ENCODE data around the gene CYTH2. TPM values are rescaled to one million over a fixed set of nuclear protein-coding genes. Genes with fewer than 3 reads are reported as not detected.

CYTH2 gene
- polyA plus RNA-seq, 1 of the 3 experiments (the other 2 are of a cell fraction): 69.5 TPM

DNA sequence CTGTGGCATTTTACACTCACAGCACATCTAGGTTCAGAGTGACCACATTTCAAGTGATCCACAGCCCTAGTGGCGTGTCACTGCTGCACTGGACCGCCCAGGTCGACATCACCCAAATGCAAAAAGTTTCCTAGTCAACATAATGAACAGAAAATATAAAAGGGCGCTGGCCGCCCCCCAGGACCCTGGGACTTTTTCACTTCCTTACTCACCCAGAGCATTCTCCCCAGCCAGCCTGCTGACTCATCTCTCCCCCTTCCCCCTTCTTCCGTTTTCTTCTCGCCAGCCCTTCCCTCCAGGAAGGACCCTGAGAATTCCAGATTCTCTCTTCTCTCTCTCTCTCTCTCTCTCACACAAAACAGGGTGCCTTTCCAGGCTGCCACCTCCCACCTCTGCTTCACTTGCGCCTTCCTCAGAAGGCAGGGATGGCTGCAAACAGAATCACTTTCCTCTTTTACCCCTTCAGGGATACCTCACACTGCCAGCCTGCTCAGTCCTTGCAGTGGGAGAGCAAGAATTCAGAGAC lies 44.4 kb upstream of the CYTH2 start:
- 28% methylated on average over 8 of the region's 8 CpGs for WGBS (ENCODE audit: low lambda C conversion rate)
- H3K27me3 ChIP-seq (ENCODE audit: insufficient read depth): no peaks in the 10 kb centered on the region
- peak overlapping the region; percentile 97; the same call in 1 of the 2 replicates for H2AFZ ChIP-seq (ENCODE audit: low read depth)
- no peaks in the 10 kb centered on the region for H3K79me2 ChIP-seq (ENCODE audit: insufficient read depth)
- ChIA-PET POLR2A (no interaction called here), CTCF (no interaction called here)
- H3K4me3 ChIP-seq (ENCODE audit: low read depth in 2 of 2, low read length in 1 of 2): peak overlapping the region in 1 of 2 experiments; percentile 14; a peak in 1 of 4 replicates
- no peaks in the 10 kb centered on the region for H3K9me2 ChIP-seq
- H3F3A ChIP-seq (replicated peaks; ENCODE audit: insufficient read depth): peaks cover 18% of the 10 kb centered on the region
- no peak for DNase-seq
- H3K9me3 ChIP-seq: no peaks in the 10 kb centered on the region
- peak overlapping the region; percentile 59 for H3K4me2 ChIP-seq
- TF ChIP-seq RCOR1 (IDR thresholded peaks at IDR 0.05; ENCODE audit: low read length) (no peak), NRF1 (IDR thresholded peaks at IDR 0.05; ENCODE audit: low read depth, low read length) (no peak), FOSL2 (IDR thresholded peaks at IDR 0.05; ENCODE audit: borderline replicate concordance, low read depth) (peak; percentile 90), POLR2AphosphoS5 (IDR thresholded peaks at IDR 0.05; ENCODE audit: low read depth, low read length) (peak; percentile 25; the same call in 1 of the 2 replicates), GATA2 (CRISPR knock-in tag; IDR thresholded peaks at IDR 0.05) (no peak), ELF1 (IDR thresholded peaks at IDR 0.05) (peak; percentile 67), SMC3 (IDR thresholded peaks at IDR 0.05; ENCODE audit: low read depth, low read length) (no peak), TCF12 (IDR thresholded peaks at IDR 0.05) (peak; percentile 54; the same call in 1 of the 2 replicates), EP300 (IDR thresholded peaks at IDR 0.05; ENCODE audit: borderline replicate concordance in 1 of 2, low read depth in 1 of 2, low read length in 1 of 2) (peak in 1 of 2 experiments; percentile 43; a peak in 1 of 4 replicates), MXI1 (IDR thresholded peaks at IDR 0.05; ENCODE audit: low read depth, low read length) (no peak), CHD2 (IDR thresholded peaks at IDR 0.05; ENCODE audit: low read length, partially characterized antibody) (no peak), SIN3A (IDR thresholded peaks at IDR 0.05; ENCODE audit: borderline replicate concordance, low read depth, low read length) (no peak), TAF1 (IDR thresholded peaks at IDR 0.05; ENCODE audit: borderline replicate concordance, low read depth, low read length) (peak; percentile 35; the same call in 1 of the 2 replicates)
- TF ChIP-seq, protein P1, sequence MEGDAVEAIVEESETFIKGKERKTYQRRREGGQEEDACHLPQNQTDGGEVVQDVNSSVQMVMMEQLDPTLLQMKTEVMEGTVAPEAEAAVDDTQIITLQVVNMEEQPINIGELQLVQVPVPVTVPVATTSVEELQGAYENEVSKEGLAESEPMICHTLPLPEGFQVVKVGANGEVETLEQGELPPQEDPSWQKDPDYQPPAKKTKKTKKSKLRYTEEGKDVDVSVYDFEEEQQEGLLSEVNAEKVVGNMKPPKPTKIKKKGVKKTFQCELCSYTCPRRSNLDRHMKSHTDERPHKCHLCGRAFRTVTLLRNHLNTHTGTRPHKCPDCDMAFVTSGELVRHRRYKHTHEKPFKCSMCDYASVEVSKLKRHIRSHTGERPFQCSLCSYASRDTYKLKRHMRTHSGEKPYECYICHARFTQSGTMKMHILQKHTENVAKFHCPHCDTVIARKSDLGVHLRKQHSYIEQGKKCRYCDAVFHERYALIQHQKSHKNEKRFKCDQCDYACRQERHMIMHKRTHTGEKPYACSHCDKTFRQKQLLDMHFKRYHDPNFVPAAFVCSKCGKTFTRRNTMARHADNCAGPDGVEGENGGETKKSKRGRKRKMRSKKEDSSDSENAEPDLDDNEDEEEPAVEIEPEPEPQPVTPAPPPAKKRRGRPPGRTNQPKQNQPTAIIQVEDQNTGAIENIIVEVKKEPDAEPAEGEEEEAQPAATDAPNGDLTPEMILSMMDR (IDR thresholded peaks at IDR 0.05): 0 out of 2 replicates have a peak, but pooled peaks have one; percentile 13
- TF ChIP-seq, protein P2, sequence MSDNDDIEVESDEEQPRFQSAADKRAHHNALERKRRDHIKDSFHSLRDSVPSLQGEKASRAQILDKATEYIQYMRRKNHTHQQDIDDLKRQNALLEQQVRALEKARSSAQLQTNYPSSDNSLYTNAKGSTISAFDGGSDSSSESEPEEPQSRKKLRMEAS (IDR thresholded peaks at IDR 0.05; ENCODE audit: low read depth): peak; percentile 40; the same call in 1 of the 2 replicates
- TF ChIP-seq, protein P3, sequence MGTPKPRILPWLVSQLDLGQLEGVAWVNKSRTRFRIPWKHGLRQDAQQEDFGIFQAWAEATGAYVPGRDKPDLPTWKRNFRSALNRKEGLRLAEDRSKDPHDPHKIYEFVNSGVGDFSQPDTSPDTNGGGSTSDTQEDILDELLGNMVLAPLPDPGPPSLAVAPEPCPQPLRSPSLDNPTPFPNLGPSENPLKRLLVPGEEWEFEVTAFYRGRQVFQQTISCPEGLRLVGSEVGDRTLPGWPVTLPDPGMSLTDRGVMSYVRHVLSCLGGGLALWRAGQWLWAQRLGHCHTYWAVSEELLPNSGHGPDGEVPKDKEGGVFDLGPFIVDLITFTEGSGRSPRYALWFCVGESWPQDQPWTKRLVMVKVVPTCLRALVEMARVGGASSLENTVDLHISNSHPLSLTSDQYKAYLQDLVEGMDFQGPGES (IDR thresholded peaks at IDR 0.05; ENCODE audit: low read depth, low read length): no peak
- TF ChIP-seq, protein P4, sequence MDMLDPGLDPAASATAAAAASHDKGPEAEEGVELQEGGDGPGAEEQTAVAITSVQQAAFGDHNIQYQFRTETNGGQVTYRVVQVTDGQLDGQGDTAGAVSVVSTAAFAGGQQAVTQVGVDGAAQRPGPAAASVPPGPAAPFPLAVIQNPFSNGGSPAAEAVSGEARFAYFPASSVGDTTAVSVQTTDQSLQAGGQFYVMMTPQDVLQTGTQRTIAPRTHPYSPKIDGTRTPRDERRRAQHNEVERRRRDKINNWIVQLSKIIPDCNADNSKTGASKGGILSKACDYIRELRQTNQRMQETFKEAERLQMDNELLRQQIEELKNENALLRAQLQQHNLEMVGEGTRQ (IDR thresholded peaks at IDR 0.05; ENCODE audit: borderline replicate concordance, low read depth, low read length): no peak
- TF ChIP-seq, protein P5, sequence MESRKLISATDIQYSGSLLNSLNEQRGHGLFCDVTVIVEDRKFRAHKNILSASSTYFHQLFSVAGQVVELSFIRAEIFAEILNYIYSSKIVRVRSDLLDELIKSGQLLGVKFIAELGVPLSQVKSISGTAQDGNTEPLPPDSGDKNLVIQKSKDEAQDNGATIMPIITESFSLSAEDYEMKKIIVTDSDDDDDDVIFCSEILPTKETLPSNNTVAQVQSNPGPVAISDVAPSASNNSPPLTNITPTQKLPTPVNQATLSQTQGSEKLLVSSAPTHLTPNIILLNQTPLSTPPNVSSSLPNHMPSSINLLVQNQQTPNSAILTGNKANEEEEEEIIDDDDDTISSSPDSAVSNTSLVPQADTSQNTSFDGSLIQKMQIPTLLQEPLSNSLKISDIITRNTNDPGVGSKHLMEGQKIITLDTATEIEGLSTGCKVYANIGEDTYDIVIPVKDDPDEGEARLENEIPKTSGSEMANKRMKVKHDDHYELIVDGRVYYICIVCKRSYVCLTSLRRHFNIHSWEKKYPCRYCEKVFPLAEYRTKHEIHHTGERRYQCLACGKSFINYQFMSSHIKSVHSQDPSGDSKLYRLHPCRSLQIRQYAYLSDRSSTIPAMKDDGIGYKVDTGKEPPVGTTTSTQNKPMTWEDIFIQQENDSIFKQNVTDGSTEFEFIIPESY (IDR thresholded peaks at IDR 0.05; ENCODE audit: borderline replicate concordance, low read depth): no peak
- H4K20me1 ChIP-seq (ENCODE audit: insufficient read depth): no peaks in the 10 kb centered on the region
- no peaks in the 10 kb centered on the region for H3K36me3 ChIP-seq (replicated peaks in 1 of 2; ENCODE audit: control insufficient read depth in 1 of 2, insufficient read depth in 2 of 2, low read length in 1 of 2)
- H3K27ac ChIP-seq (ENCODE audit: low read depth in 2 of 2, low read length in 1 of 2): peak overlapping the region; percentile 39 to 88; a peak in 3 of 4 replicates
- peaks cover 0 to 4% of the 10 kb centered on the region in 2 experiments; a peak in 1 of 4 replicates for H3K4me1 ChIP-seq (ENCODE audit: control insufficient read depth in 1 of 2, insufficient read depth in 2 of 2, low read depth in 1 of 2, low read length in 1 of 2)
- peak overlapping the region; percentile 56; the same call in 1 of the 2 replicates for H3K9ac ChIP-seq

Measured in SK-N-SH (cell line).